ENCODE measurements around the gene SCAF1. TPM values are rescaled to one million over a fixed set of nuclear protein-coding genes. Genes with fewer than 3 reads are reported as not detected.
A peak's percentile ranks its signal among the peaks of the same experiment; 100 is the strongest.

SCAF1 gene
- total and polyA plus RNA-seq, 2 of the 13 experiments (the other 11 are each of a cell fraction or from before 2014, with no cell fraction given) = 3.3 to 6.1 TPM

GRCh38 chr19:49641688-49642491, at the start of gene SCAF1 (continued):
- TF ChIP-seq, protein P1, sequence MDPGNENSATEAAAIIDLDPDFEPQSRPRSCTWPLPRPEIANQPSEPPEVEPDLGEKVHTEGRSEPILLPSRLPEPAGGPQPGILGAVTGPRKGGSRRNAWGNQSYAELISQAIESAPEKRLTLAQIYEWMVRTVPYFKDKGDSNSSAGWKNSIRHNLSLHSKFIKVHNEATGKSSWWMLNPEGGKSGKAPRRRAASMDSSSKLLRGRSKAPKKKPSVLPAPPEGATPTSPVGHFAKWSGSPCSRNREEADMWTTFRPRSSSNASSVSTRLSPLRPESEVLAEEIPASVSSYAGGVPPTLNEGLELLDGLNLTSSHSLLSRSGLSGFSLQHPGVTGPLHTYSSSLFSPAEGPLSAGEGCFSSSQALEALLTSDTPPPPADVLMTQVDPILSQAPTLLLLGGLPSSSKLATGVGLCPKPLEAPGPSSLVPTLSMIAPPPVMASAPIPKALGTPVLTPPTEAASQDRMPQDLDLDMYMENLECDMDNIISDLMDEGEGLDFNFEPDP (CRISPR knock-in tag; conservative IDR thresholded peaks at IDR 0.05) = no peak
- TF ChIP-seq ZNF7 (CRISPR knock-in tag; IDR thresholded peaks at IDR 0.05) (no peak), ZNF280B (CRISPR knock-in tag; IDR thresholded peaks at IDR 0.05; ENCODE audit: borderline replicate concordance) (no peak), ZNF331 (CRISPR knock-in tag; IDR thresholded peaks at IDR 0.05) (no peak; the same call in 1 of the 2 replicates), TMF1 (CRISPR knock-in tag; IDR thresholded peaks at IDR 0.05; ENCODE audit: low read depth) (no peak), ZNF644 (CRISPR knock-in tag; IDR thresholded peaks at IDR 0.05; ENCODE audit: low read depth) (no peak), SOX13 (IDR thresholded peaks at IDR 0.05) (peak; percentile 17; the same call in 1 of the 2 replicates), SOX13 (CRISPR knock-in tag; conservative IDR thresholded peaks at IDR 0.05 in 1 of 2, IDR thresholded peaks at IDR 0.05 in 1 of 2) (no peak), TRIM22 (IDR thresholded peaks at IDR 0.05) (no peak), SALL2 (CRISPR knock-in tag; IDR thresholded peaks at IDR 0.05) (peak; percentile 85), MIER2 (CRISPR knock-in tag; IDR thresholded peaks at IDR 0.05) (0 out of 2 replicates have a peak, but pooled peaks have one; percentile 26), MED13 (CRISPR knock-in tag; IDR thresholded peaks at IDR 0.05) (no peak), MTF1 (CRISPR knock-in tag; IDR thresholded peaks at IDR 0.05) (no peak), ISX (CRISPR knock-in tag; conservative IDR thresholded peaks at IDR 0.05) (no peak), MTA1 (CRISPR knock-in tag; IDR thresholded peaks at IDR 0.05; ENCODE audit: borderline replicate concordance) (no peak), GLMP (CRISPR knock-in tag; IDR thresholded peaks at IDR 0.05; ENCODE audit: borderline replicate concordance) (no peak), KDM5A (IDR thresholded peaks at IDR 0.05; ENCODE audit: borderline replicate concordance, low read length) (peak; percentile 59; the same call in 1 of the 2 replicates), HINFP (CRISPR knock-in tag; IDR thresholded peaks at IDR 0.05; ENCODE audit: low read depth) (no peak), PHF5A (CRISPR knock-in tag; IDR thresholded peaks at IDR 0.05; ENCODE audit: low read depth, unreplicated experiment) (no peak), RFXANK (CRISPR knock-in tag; IDR thresholded peaks at IDR 0.05) (no peak), ZNF207 (IDR thresholded peaks at IDR 0.05; ENCODE audit: borderline replicate concordance) (no peak)
- TF ChIP-seq, protein P2, sequence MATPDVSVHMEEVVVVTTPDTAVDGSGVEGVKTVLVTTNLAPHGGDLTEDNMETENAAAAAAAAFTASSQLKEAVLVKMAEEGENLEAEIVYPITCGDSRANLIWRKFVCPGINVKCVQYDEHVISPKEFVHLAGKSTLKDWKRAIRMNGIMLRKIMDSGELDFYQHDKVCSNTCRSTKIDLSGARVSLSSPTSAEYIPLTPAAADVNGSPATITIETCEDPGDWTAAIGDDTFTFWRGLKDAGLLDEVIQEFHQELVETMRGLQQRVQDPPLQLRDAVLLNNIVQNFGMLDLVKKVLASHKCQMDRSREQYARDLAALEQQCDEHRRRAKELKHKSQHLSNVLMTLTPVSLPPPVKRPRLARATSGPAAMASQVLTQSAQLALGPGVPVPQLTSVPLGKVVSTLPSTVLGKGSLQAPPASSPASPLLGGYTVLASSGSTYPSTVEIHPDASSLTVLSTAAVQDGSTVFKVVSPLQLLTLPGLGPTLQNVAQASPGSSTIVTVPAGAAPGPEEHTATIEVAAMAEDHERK (CRISPR knock-in tag; IDR thresholded peaks at IDR 0.05; ENCODE audit: low read depth) = peak; percentile 84

Measured in HepG2 (cell line).